ENCODE measurements around the gene TTLL1.
"Not testable (repeated sequence)": the region's sequence is repeated elsewhere in the genome, so short reads cannot be mapped to it uniquely, and the experiment has no call there.

Gene TTLL1

GRCh38 chr22:43001271-43002201 lies 87.7 kb downstream of the TTLL1 start:
- H3K4me3 ChIP-seq (ENCODE audit: low read depth, low read length) = no peak overlapping the region; the same call in 1 of the 2 replicates

GRCh38 chr22:43000441-43001175 lies 88.6 kb downstream of the TTLL1 start:
- no peak overlapping the region for H3K4me3 ChIP-seq (ENCODE audit: low read depth, low read length)
- no peak overlapping the region for H3K9ac ChIP-seq (ENCODE audit: low read depth, low read length)
- peak overlapping the region; percentile 43 for H3K27ac ChIP-seq (ENCODE audit: low read depth, low read length)
- 0 out of 2 replicates have a peak, but pooled peaks cover 3% of the 10 kb centered on the region for H3K36me3 ChIP-seq (ENCODE audit: control insufficient read depth, insufficient read depth, low read length)
- peaks cover 55% of the 10 kb centered on the region for H3K4me1 ChIP-seq (ENCODE audit: control insufficient read depth, insufficient read depth, low read length)
- H3K27me3 ChIP-seq (ENCODE audit: control insufficient read depth, insufficient read depth, low read length) = no peaks in the 10 kb centered on the region
- H3K9me3 ChIP-seq (ENCODE audit: control insufficient read depth, insufficient read depth, low read length) = 0 out of 2 replicates have a peak, but pooled peaks cover 3% of the 10 kb centered on the region

More at GRCh38 chr22:43001271-43002201, 87.7 kb downstream of the TTLL1 start:
- no peaks in the 10 kb centered on the region for H3K27me3 ChIP-seq (ENCODE audit: control insufficient read depth, insufficient read depth, low read length)
- H3K9me3 ChIP-seq (ENCODE audit: control insufficient read depth, insufficient read depth, low read length) = 0 out of 2 replicates have a peak, but pooled peaks cover 3% of the 10 kb centered on the region
- H3K27ac ChIP-seq (ENCODE audit: low read depth, low read length) = peak overlapping the region; percentile 81
- 0 out of 2 replicates have a peak, but pooled peaks cover 3% of the 10 kb centered on the region for H3K36me3 ChIP-seq (ENCODE audit: control insufficient read depth, insufficient read depth, low read length)
- H3K9ac ChIP-seq (ENCODE audit: low read depth, low read length) = no peak overlapping the region
- H3K4me1 ChIP-seq (ENCODE audit: control insufficient read depth, insufficient read depth, low read length) = peaks cover 62% of the 10 kb centered on the region

GRCh38 chr22:42997582-42998090 lies 91.6 kb downstream of the TTLL1 start:
- no peak overlapping the region for H3K9ac ChIP-seq (ENCODE audit: low read depth, low read length)
- H3K36me3 ChIP-seq (ENCODE audit: control insufficient read depth, insufficient read depth, low read length) = no peaks in the 10 kb centered on the region
- H3K4me1 ChIP-seq (ENCODE audit: control insufficient read depth, insufficient read depth, low read length) = peaks cover 36% of the 10 kb centered on the region
- 0 out of 2 replicates have a peak, but pooled peaks cover 3% of the 10 kb centered on the region for H3K9me3 ChIP-seq (ENCODE audit: control insufficient read depth, insufficient read depth, low read length)
- H3K4me3 ChIP-seq (ENCODE audit: low read depth, low read length) = no peak overlapping the region
- H3K27me3 ChIP-seq (ENCODE audit: control insufficient read depth, insufficient read depth, low read length) = no peaks in the 10 kb centered on the region
- H3K27ac ChIP-seq (ENCODE audit: low read depth, low read length) = no peak overlapping the region

GRCh38 chr22:42996646-42997365 lies 92.4 kb downstream of the TTLL1 start:
- no peak overlapping the region for H3K9ac ChIP-seq (ENCODE audit: low read depth, low read length)
- no peaks in the 10 kb centered on the region for H3K36me3 ChIP-seq (ENCODE audit: control insufficient read depth, insufficient read depth, low read length)
- no peak overlapping the region for H3K27ac ChIP-seq (ENCODE audit: low read depth, low read length)
- no peak overlapping the region for H3K4me3 ChIP-seq (ENCODE audit: low read depth, low read length)
- H3K4me1 ChIP-seq (ENCODE audit: control insufficient read depth, insufficient read depth, low read length) = peaks cover 28% of the 10 kb centered on the region
- H3K27me3 ChIP-seq (ENCODE audit: control insufficient read depth, insufficient read depth, low read length) = no peaks in the 10 kb centered on the region
- H3K9me3 ChIP-seq (ENCODE audit: control insufficient read depth, insufficient read depth, low read length) = 0 out of 2 replicates have a peak, but pooled peaks cover 3% of the 10 kb centered on the region

- peak overlapping the region; percentile 22 for H3K27ac ChIP-seq (ENCODE audit: low read depth, low read length)
- H3K27me3 ChIP-seq (ENCODE audit: control insufficient read depth, insufficient read depth, low read length); H3K9ac ChIP-seq (ENCODE audit: low read depth, low read length); H3K4me3 ChIP-seq (ENCODE audit: low read depth, low read length); H3K9me3 ChIP-seq (ENCODE audit: control insufficient read depth, insufficient read depth, low read length); H3K36me3 ChIP-seq (ENCODE audit: control insufficient read depth, insufficient read depth, low read length): not testable (repeated sequence)
- H3K4me1 ChIP-seq (ENCODE audit: control insufficient read depth, insufficient read depth, low read length) = peaks cover 24% of the 10 kb centered on the region
Observed at GRCh38 chr22:42995654-42996053, 93.5 kb downstream of the TTLL1 start.

- Histone ChIP-seq H3K27ac (ENCODE audit: low read depth, low read length) (peak overlapping the region; percentile 53), H3K36me3 (ENCODE audit: control insufficient read depth, insufficient read depth, low read length) (no peaks in the 10 kb centered on the region), H3K4me1 (ENCODE audit: control insufficient read depth, insufficient read depth, low read length) (peaks cover 24% of the 10 kb centered on the region), H3K4me3 (ENCODE audit: low read depth, low read length) (no peak overlapping the region), H3K27me3 (ENCODE audit: control insufficient read depth, insufficient read depth, low read length) (no peaks in the 10 kb centered on the region), H3K9ac (ENCODE audit: low read depth, low read length) (no peak overlapping the region), H3K9me3 (ENCODE audit: control insufficient read depth, insufficient read depth, low read length) (0 out of 2 replicates have a peak, but pooled peaks cover 3% of the 10 kb centered on the region)
Observed at GRCh38 chr22:42994917-42995562, 94.2 kb downstream of the TTLL1 start.

GRCh38 chr22:42994276-42994916 lies 94.8 kb downstream of the TTLL1 start:
- Histone ChIP-seq H3K4me3 (ENCODE audit: low read depth, low read length) (no peak overlapping the region), H3K4me1 (ENCODE audit: control insufficient read depth, insufficient read depth, low read length) (peaks cover 21% of the 10 kb centered on the region), H3K9ac (ENCODE audit: low read depth, low read length) (no peak overlapping the region)

GRCh38 chr22:42993651-42994275 lies 95.4 kb downstream of the TTLL1 start:
- no peaks in the 10 kb centered on the region for H3K27me3 ChIP-seq (ENCODE audit: control insufficient read depth, insufficient read depth, low read length)
- H3K4me1 ChIP-seq (ENCODE audit: control insufficient read depth, insufficient read depth, low read length) = peaks cover 21% of the 10 kb centered on the region
- H3K9me3 ChIP-seq (ENCODE audit: control insufficient read depth, insufficient read depth, low read length) = 0 out of 2 replicates have a peak, but pooled peaks cover under 1% of the 10 kb centered on the region
- H3K36me3 ChIP-seq (ENCODE audit: control insufficient read depth, insufficient read depth, low read length) = no peaks in the 10 kb centered on the region
- H3K4me3 ChIP-seq (ENCODE audit: low read depth, low read length) = no peak overlapping the region
- H3K9ac ChIP-seq (ENCODE audit: low read depth, low read length) = no peak overlapping the region
- peak overlapping the region; percentile 53 for H3K27ac ChIP-seq (ENCODE audit: low read depth, low read length)

More at GRCh38 chr22:42994276-42994916, 94.8 kb downstream of the TTLL1 start:
- no peaks in the 10 kb centered on the region for H3K27me3 ChIP-seq (ENCODE audit: control insufficient read depth, insufficient read depth, low read length)
- no peaks in the 10 kb centered on the region for H3K36me3 ChIP-seq (ENCODE audit: control insufficient read depth, insufficient read depth, low read length)
- 0 out of 2 replicates have a peak, but pooled peaks cover 3% of the 10 kb centered on the region for H3K9me3 ChIP-seq (ENCODE audit: control insufficient read depth, insufficient read depth, low read length)
- peak overlapping the region; percentile 53 for H3K27ac ChIP-seq (ENCODE audit: low read depth, low read length)

GRCh38 chr22:42992886-42993479 lies 96.2 kb downstream of the TTLL1 start:
- H3K9me3 ChIP-seq (ENCODE audit: control insufficient read depth, insufficient read depth, low read length) = no peaks in the 10 kb centered on the region
- no peaks in the 10 kb centered on the region for H3K36me3 ChIP-seq (ENCODE audit: control insufficient read depth, insufficient read depth, low read length)
- no peak overlapping the region for H3K27ac ChIP-seq (ENCODE audit: low read depth, low read length)
- no peak overlapping the region for H3K9ac ChIP-seq (ENCODE audit: low read depth, low read length)
- H3K27me3 ChIP-seq (ENCODE audit: control insufficient read depth, insufficient read depth, low read length) = no peaks in the 10 kb centered on the region
- peaks cover 20% of the 10 kb centered on the region for H3K4me1 ChIP-seq (ENCODE audit: control insufficient read depth, insufficient read depth, low read length)
- no peak overlapping the region for H3K4me3 ChIP-seq (ENCODE audit: low read depth, low read length)

Measured in HUES48 (cell line).